Measurements from ENCODE around the gene ADPRS.

DNA sequence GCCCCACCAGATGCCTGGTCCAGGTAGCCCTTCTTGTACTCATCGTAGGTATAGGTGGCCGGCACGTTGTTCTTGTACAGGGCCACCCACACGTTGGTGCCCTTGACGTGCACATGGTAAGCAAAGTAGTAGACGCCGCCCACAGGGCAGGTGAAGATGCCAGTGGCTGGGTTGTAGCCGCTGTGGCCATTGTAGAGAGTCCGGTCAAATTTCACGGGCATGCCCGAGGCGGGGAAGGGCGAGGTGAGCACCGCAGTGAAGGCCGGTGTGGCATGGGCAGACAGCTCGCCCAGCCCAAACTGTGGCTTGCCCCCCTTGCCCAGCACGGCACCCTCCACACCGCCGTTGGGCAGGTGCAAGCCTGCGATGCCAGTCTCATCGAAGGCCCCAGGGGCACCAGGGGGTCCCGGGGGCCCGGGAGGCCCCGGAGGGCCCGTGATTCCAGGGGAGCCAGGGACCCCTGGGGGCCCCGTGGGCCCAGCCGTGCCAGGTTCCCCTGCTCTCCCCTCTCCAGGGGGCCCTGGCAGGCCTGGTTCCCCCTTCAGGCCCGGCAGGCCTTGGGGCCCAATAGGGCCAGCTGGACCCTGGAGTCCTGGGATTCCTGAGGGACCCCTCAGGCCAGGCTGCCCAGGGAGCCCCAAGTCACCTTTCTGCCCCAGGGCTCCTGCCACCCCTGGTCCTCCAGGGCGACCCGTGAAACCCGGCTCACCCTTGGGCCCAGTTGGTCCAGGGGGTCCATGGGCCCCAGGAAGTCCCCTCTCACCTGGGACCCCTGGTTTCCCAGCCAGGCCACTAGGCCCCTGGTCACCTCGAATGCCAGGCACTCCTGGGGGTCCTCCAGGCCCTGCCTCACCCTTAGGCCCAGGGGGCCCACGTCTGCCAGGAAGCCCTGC, 9.2 kb downstream of the ADPRS start:
- TF ChIP-seq, protein P1, sequence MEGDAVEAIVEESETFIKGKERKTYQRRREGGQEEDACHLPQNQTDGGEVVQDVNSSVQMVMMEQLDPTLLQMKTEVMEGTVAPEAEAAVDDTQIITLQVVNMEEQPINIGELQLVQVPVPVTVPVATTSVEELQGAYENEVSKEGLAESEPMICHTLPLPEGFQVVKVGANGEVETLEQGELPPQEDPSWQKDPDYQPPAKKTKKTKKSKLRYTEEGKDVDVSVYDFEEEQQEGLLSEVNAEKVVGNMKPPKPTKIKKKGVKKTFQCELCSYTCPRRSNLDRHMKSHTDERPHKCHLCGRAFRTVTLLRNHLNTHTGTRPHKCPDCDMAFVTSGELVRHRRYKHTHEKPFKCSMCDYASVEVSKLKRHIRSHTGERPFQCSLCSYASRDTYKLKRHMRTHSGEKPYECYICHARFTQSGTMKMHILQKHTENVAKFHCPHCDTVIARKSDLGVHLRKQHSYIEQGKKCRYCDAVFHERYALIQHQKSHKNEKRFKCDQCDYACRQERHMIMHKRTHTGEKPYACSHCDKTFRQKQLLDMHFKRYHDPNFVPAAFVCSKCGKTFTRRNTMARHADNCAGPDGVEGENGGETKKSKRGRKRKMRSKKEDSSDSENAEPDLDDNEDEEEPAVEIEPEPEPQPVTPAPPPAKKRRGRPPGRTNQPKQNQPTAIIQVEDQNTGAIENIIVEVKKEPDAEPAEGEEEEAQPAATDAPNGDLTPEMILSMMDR (IDR thresholded peaks at IDR 0.05) = no peak
- TF ChIP-seq POLR2A (IDR thresholded peaks at IDR 0.05) (no peak), EP300 (IDR thresholded peaks at IDR 0.05) (no peak)
